ENCODE data around the gene CTDSP1.

DNA sequence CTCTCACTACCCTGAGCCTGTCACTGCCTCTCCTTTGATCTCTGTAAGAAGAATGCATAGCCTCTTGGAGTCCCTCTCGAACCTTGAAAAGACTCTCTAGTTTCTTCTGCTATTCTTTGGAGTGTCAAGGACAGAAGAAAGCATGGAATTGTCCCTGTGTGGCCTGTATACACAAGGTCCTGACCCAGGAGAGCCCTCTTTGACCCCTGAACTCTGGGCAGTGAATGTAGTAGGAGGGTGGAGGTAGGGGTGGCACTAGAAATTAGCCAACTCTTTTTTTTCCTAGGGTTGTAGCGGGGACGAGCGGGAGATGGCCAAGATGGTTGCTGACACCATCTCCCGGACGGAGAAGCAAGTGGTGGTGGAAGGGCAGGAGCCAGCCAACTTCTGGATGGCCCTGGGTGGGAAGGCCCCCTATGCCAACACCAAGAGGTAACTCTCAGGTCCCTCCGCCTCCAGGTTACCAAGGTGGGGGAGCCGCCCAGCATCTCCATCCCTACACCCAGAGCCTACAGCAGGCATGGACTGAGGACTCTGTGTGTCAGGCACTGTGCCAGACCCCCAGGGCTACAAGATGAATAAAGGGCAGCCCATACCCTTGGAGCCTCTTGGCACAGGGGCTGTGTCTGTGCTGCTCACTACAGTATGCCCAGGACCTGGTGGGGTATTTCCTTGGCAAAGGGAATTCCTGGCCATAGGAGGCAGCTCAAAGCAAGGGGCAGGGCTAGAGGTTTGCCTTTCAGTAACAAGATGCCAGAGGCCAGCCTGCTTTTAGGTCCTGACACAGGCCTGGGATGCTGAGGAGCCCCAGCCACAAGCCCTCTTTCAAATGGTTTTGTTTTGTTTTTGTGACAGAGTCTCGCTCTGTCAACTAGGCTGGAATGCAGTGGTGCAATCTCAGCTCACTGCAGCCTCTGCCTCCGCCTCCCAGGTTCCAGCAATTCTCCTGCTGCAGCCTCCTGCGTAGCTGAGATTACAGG is 35.6 kb downstream of the CTDSP1 start:
- TF ChIP-seq JUN (IDR thresholded peaks at IDR 0.05) = no peak
- no peak for TF ChIP-seq SMC3 (IDR thresholded peaks at IDR 0.05)
- TF ChIP-seq, protein P1, sequence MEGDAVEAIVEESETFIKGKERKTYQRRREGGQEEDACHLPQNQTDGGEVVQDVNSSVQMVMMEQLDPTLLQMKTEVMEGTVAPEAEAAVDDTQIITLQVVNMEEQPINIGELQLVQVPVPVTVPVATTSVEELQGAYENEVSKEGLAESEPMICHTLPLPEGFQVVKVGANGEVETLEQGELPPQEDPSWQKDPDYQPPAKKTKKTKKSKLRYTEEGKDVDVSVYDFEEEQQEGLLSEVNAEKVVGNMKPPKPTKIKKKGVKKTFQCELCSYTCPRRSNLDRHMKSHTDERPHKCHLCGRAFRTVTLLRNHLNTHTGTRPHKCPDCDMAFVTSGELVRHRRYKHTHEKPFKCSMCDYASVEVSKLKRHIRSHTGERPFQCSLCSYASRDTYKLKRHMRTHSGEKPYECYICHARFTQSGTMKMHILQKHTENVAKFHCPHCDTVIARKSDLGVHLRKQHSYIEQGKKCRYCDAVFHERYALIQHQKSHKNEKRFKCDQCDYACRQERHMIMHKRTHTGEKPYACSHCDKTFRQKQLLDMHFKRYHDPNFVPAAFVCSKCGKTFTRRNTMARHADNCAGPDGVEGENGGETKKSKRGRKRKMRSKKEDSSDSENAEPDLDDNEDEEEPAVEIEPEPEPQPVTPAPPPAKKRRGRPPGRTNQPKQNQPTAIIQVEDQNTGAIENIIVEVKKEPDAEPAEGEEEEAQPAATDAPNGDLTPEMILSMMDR (IDR thresholded peaks at IDR 0.05) = no peak
- TF ChIP-seq, protein P2, sequence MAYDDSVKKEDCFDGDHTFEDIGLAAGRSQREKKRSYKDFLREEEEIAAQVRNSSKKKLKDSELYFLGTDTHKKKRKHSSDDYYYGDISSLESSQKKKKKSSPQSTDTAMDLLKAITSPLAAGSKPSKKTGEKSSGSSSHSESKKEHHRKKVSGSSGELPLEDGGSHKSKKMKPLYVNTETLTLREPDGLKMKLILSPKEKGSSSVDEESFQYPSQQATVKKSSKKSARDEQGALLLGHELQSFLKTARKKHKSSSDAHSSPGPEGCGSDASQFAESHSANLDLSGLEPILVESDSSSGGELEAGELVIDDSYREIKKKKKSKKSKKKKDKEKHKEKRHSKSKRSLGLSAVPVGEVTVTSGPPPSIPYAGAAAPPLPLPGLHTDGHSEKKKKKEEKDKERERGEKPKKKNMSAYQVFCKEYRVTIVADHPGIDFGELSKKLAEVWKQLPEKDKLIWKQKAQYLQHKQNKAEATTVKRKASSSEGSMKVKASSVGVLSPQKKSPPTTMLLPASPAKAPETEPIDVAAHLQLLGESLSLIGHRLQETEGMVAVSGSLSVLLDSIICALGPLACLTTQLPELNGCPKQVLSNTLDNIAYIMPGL (CRISPR knock-in tag; IDR thresholded peaks at IDR 0.05; ENCODE audit: borderline replicate concordance) = no peak
